ACHN (cell line): ENCODE results near the gene WHAMM.

Source experiments
- DNase-seq: peaks from one replicate; pipeline ENCODE4 v3.0.0-alpha.2; 2015
- in situ Hi-C: cut with HindIII; loops from 2 replicates; pipeline ENCODE4 v1.10.0; 2017; ENCODE audit warnings: low sequenced_read_pairs, low pct_ligation_motif_present, low pct_unique_long_range_greater_than_20kb

Gene WHAMM

DNA sequence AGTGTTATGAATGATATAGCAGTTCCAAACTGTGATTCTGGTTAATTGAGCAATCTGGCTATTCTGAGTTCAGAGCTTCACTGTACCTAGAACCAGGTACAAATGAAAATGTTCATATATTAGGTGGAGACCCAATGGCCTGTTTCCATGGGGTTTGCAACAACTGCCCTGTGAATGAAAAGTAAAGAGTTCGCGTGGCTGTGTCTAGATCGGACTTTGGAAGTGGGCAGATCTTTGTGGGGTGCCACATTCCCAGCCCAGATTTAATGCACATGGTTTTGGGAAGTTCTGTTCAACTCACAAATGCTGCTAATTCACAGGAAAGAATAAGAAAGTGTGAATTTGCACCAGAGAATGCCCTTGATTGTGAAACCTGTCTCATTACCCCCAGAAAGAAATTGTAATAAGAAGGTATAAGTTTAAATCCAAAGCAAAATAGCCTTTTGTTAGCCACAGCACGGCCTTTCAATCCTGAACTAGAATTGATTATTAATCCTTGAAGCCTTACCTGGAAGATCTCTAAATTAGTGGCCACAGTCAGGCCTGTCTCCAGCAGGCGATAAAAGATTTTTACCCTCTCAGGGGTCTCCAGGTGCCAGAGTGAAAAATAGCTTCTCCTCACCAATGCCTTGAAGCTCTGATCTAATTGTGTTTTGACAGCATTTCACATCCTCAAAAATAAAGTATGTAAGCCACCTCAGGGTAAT, 22.6 kb downstream of the WHAMM start:
- in situ Hi-C loops = no loop called here
- DNase-seq = no peak

DNA sequence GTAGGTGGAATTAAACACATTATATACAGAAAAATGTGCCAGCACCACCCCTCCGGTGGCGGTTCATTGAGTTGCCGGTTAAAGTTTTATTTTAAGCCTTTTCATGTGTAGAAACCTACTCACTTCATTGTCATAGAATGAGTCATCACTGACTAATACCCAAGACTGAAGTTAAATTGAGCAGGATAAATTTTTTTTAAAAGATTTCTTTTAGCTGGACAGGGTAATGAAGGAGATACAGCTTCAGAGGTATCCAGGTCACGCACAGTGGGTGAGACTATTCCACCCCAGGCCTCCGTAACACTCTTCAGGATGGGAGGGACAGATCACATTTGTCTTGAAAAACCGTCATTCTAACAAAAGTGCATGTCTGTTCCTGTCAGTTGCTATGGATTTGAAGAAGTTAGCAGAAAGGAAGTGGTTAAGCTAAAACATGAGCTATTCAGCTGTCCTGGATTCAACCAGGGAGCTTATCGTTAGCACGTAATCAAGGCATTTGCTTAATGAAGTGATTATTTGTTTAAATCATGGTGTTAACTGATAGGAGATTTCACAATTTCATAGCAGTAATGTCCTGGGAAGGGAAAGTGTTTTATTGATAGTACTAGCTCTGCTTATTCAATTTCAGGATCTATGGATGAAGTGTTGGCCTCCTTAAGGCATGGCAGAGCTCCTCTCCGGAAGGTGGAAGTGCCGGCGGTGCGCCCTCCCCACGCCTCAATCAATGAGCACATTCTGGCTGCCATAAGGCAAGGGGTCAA, 23.4 kb downstream of the WHAMM start:
- in situ Hi-C loops = no loop called here
- DNase-seq = peak; percentile 93

DNA sequence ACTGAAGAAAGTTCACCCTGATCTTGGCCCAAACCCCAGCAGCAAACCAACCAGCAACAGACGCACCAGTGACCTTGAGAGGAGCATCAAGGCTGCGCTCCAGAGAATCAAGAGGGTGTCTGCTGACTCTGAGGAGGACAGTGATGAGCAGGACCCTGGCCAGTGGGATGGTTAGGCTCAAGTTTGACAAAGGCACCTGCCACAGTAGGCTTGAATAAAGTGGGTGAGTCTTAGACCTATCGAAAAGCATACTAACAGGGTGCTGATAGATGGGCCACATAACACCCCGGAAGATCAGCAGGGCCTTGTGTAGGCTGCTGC, 23.9 kb downstream of the WHAMM start:
- no peak for DNase-seq
- in situ Hi-C loops = no loop called here

DNA sequence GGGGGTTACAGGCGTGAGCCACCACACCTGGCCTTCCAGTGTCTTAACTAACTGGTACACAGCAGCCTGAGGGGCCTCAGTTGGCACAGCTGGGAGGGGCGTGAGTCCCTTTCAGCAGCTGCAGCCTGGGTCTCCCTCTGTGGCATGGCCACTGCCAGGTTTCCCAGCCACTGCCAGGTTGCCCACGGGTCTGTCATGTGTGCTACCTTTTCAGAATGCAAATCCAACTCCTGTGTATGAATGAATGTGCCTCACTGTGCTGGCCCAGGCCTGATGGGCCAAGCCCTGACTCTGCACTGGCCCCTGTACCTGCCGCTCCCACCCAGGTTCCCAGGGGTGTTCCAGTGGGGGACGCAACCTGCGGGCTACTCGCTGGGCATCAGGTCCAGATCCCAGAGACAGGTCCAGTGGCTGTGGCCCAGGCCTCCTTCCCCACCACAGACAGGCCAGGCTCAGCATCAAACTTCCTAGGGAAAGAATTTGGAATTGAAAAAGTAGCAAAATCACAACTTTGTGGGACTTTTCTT, 26.0 kb downstream of the WHAMM start:
- in situ Hi-C loops = no loop called here
- no peak for DNase-seq

DNA sequence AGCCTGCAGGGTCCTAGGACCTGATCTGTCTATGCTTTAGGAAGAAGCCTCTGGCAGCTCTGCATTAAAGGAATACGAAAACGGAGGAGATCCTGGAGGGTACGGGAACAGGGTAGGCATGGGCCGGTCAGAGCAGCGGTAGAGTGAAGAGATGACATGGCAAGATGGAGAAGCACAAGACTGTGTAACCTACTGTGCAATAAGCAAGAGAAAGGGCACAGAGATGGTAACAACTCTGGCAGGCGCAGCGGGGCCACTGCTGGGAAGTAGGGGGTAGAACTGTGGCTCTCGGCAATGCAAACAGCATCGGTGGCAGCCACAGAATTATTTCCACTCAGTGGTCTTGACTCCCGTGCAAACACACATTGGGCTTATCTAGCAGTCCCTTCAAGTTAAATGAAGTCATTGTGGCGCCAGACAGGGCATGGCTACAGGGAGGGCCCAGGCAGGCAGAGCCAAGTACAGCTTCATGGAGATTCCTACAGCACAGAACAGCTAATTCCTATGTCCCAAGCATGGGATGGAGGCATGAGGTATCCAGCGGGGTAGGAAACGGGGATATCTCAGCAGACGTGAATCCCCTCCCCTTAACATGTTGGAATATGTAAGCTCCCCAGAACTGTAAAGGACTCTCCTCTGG, 28.8 kb downstream of the WHAMM start:
- in situ Hi-C loops = no loop called here
- no peak for DNase-seq

- in situ Hi-C loops = no loop called here
Measured at GRCh38 chr15:82839136-82839535, 29.7 kb downstream of the WHAMM start.

DNA sequence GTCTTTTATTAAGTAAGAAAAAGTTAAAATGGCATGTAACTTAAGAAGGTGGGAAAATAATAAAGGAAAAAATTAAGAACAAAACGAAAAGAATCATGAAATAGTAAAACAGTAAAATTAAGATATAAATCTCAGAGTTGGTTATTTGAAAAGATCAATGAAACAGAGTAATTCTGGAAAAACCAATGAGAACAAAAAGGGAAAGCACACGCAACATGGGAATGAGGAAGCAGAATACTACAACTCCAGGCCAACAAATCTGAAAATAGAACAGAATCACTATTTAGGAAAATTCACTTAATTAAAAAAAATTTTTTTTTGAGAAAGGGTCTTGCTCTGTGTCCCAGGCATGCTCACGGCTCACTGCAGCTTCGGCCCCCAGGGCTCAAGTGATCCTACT, 30.7 kb downstream of the WHAMM start:
- DNase-seq = no peak
- in situ Hi-C loops = loop anchor here (10.0 kb wide), 1 partner anchor 145 kb away; the partner anchor contains the start of gene RAMAC

More at GRCh38 chr15:82839136-82839535, 29.7 kb downstream of the WHAMM start:
- no peak for DNase-seq

DNA sequence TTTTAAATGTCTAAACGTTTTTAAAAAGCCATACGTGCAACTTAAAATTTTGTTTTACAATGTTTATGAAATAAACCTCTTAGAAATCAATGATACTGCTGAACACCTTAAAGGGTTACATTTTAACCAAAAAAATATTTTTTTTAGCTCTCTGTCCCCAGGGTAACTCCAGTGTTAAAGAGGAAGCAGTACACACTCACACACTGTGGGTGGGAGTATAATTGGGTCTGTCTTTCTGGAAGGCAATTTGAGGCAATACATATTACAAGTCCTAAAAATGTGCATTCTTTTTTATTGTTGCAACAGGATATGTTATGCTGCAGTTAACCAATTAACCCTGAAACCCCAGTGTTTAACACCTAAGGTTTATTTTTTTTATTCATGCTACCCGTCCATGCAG, 34.1 kb downstream of the WHAMM start:
- DNase-seq = no peak
- in situ Hi-C loops = loop anchor here (10.0 kb wide), 1 partner anchor 141 kb away; the partner anchor contains the start of gene RAMAC

GRCh38 chr15:82845686-82846085, 36.3 kb downstream of the WHAMM start:
- DNase-seq = no peak
- in situ Hi-C loops = loop anchor here (10.0 kb wide), 1 partner anchor 139 kb away; the partner anchor contains the start of gene RAMAC

GRCh38 chr15:82846621-82847020, 37.2 kb downstream of the WHAMM start:
- in situ Hi-C loops = loop anchor here (10.0 kb wide), 1 partner anchor 138 kb away; the partner anchor contains the start of gene RAMAC
- DNase-seq = no peak

DNA sequence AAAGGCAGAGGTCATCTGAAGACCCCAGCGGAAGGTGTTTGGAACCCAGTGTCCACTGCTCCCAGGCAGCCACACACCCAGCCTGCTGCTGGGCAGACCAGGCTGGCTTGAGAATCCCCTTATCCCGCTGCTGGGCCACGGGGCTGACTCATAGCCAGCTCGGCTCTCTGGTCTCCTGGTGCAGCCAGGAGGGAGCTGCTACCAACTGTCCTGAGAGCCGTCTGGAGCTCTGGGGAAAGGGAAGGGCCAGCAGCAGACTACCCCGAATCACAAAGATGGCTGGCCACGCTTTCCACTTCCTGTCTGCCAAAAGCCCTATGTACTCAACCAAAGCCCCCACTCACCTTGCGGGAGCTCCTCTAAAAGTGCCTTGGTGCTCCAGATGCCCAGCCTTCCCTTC, 38.3 kb downstream of the WHAMM start:
- no peak for DNase-seq
- in situ Hi-C loops = loop anchor here (10.0 kb wide), 1 partner anchor 137 kb away; the partner anchor contains the start of gene RAMAC

DNA sequence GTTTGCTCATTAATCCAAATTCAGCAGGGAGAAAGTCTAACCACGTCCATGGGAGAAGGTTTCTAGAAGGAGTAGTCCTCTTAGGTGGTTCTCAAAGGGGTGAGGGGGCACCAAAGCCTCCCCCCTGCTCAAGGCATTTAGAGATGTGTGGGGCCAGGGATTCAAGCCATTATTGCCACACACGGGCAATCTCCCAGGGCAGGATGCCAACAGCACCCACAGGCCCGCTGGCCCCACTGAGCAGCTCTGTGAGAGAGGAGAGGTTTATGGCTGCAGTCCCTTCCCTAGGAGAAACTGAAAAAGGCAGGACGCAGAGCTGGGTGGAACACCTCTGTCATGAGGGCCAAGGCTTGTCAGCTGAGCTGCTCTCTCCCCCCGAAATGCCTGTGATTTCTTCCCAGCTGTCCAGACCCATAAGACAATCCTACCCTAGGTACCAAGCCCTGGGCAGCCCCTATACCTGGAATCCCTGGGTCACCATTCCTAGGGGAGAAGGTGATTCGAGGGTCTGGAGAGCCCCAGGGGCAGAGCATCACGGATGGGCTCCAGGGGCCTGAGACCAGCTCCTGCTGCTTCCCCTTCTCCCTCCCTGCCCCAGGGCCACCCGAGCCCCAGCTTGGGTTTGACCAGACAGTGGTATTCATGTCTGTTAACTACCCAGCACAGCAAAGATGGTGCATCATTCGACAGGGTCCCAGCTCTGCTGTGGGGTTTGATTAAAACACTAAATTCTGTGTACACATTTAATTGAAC, 39.0 kb downstream of the WHAMM start:
- in situ Hi-C loops = loop anchor here (10.0 kb wide), 1 partner anchor 136 kb away; the partner anchor contains the start of gene RAMAC
- no peak for DNase-seq

- in situ Hi-C loops = loop anchor here (10.0 kb wide), 1 partner anchor 135 kb away; the partner anchor contains the start of gene RAMAC
- peak; percentile 82 for DNase-seq
Measured at GRCh38 chr15:82849556-82850512, 40.4 kb downstream of the WHAMM start.

GRCh38 chr15:82850731-82851130, 41.3 kb downstream of the WHAMM start:
- in situ Hi-C loops = no loop called here

GRCh38 chr15:82851306-82851850, 42.0 kb downstream of the WHAMM start:
- in situ Hi-C loops = no loop called here
- no peak for DNase-seq

More at GRCh38 chr15:82850731-82851130, 41.3 kb downstream of the WHAMM start:
- DNase-seq = no peak

DNA sequence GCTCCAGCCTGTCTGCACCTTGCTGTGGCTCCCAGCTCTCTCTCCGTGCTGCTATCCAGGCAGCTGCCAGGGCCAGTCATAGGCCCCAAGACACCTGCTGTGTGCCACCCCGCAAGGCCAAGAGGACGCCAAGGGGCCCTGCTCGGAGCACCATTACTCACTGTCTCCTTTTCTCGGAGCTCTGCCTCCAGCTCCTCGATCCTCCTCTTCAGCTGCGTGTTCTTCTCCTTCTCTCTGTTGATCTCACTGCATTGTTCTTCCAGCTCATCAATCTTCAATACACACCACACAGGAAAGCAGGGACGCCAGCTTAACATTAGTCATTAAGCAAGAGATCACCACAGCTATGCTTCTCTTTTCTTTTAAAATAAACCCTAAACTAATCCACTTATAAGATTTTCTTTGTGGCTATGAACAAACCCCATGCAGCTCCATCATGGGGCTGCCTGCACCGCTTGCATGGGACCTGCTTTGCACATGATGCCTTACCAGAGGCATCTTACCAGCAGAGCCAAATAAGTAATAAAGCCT, 42.6 kb downstream of the WHAMM start:
- in situ Hi-C loops = no loop called here
- DNase-seq = no peak
